ENCODE data around the gene CDHR5. TPM values are rescaled to one million over a fixed set of nuclear protein-coding genes. Genes with fewer than 3 reads are reported as not detected.

The CDHR5 gene, protein sequence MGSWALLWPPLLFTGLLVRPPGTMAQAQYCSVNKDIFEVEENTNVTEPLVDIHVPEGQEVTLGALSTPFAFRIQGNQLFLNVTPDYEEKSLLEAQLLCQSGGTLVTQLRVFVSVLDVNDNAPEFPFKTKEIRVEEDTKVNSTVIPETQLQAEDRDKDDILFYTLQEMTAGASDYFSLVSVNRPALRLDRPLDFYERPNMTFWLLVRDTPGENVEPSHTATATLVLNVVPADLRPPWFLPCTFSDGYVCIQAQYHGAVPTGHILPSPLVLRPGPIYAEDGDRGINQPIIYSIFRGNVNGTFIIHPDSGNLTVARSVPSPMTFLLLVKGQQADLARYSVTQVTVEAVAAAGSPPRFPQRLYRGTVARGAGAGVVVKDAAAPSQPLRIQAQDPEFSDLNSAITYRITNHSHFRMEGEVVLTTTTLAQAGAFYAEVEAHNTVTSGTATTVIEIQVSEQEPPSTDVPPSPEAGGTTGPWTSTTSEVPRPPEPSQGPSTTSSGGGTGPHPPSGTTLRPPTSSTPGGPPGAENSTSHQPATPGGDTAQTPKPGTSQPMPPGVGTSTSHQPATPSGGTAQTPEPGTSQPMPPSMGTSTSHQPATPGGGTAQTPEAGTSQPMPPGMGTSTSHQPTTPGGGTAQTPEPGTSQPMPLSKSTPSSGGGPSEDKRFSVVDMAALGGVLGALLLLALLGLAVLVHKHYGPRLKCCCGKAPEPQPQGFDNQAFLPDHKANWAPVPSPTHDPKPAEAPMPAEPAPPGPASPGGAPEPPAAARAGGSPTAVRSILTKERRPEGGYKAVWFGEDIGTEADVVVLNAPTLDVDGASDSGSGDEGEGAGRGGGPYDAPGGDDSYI
- total RNA-seq = 0.92 TPM in 1 of 2 replicates, not detected in the other

GRCh38 chr11:624705-625635, at the start of gene CDHR5:
TSS of gene CDHR5 (minus strand) at chr11:624955. CDS start at chr11:624902, 53 bp downstream.
- no peaks in the 10 kb centered on the region for H3K36me3 ChIP-seq (ENCODE audit: control insufficient read depth, insufficient read depth, low read length)
- DNase-seq (ENCODE audit: low read depth) = no peak
- no peak for TF ChIP-seq CTCF (IDR thresholded peaks at IDR 0.05; ENCODE audit: insufficient read depth, low read length, poor library complexity, severe bottlenecking)
- H3K27me3 ChIP-seq (ENCODE audit: control insufficient read depth, insufficient read depth, low read length) = peaks cover 52% of the 10 kb centered on the region
- H3K4me3 ChIP-seq (ENCODE audit: low read depth, low read length) = no peak within 1 kb of the TSS

DNA sequence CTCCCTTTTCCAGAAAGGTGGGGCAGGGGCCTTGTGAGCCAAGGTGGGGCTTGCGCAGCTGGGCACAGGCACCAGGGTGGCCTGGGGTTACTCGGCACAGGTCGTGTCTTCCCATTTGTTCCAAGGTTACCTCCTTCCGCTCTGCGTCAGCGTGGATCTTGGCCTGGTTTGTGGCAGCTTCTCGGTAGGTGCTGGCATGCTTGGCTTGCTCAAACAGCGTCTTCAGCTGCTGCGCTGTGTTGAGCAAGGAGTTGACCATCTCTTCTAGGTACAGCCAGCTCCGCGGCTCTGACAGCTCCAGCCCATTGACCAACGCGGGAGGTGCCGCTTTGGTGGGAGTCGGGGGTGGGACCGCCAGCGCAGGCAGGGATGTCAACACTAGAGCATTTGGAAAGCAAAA, 49.7 kb upstream of the CDHR5 start:
- H3K27me3 ChIP-seq (ENCODE audit: control insufficient read depth, insufficient read depth, low read length) = no peaks in the 10 kb centered on the region
- peaks cover 2% of the 10 kb centered on the region for H3K36me3 ChIP-seq (ENCODE audit: control insufficient read depth, insufficient read depth, low read length)
- no peak overlapping the region for H3K4me3 ChIP-seq (ENCODE audit: low read depth, low read length)
- no peak for TF ChIP-seq CTCF (IDR thresholded peaks at IDR 0.05; ENCODE audit: insufficient read depth, low read length, poor library complexity, severe bottlenecking)
- DNase-seq (ENCODE audit: low read depth) = no peak

GRCh38 chr11:673866-674265, 49.1 kb upstream of the CDHR5 start:
- TF ChIP-seq CTCF (IDR thresholded peaks at IDR 0.05; ENCODE audit: insufficient read depth, low read length, poor library complexity, severe bottlenecking) = no peak
- Histone ChIP-seq H3K27me3 (ENCODE audit: control insufficient read depth, insufficient read depth, low read length) (no peaks in the 10 kb centered on the region), H3K36me3 (ENCODE audit: control insufficient read depth, insufficient read depth, low read length) (peaks cover 2% of the 10 kb centered on the region), H3K4me3 (ENCODE audit: low read depth, low read length) (no peak overlapping the region)
- DNase-seq (ENCODE audit: low read depth) = no peak

- no peak for DNase-seq (ENCODE audit: low read depth)
- Histone ChIP-seq H3K27me3 (ENCODE audit: control insufficient read depth, insufficient read depth, low read length) (no peaks in the 10 kb centered on the region), H3K4me3 (ENCODE audit: low read depth, low read length) (no peak overlapping the region), H3K36me3 (ENCODE audit: control insufficient read depth, insufficient read depth, low read length) (peaks cover 4% of the 10 kb centered on the region)
- TF ChIP-seq CTCF (IDR thresholded peaks at IDR 0.05; ENCODE audit: insufficient read depth, low read length, poor library complexity, severe bottlenecking) = no peak
Observed at GRCh38 chr11:665704-666281, 41.0 kb upstream of the CDHR5 start.

GRCh38 chr11:665062-665703, 40.4 kb upstream of the CDHR5 start:
- Histone ChIP-seq H3K27me3 (ENCODE audit: control insufficient read depth, insufficient read depth, low read length) (no peaks in the 10 kb centered on the region), H3K4me3 (ENCODE audit: low read depth, low read length) (no peak overlapping the region), H3K36me3 (ENCODE audit: control insufficient read depth, insufficient read depth, low read length) (peaks cover 4% of the 10 kb centered on the region)
- DNase-seq (ENCODE audit: low read depth) = no peak
- no peak for TF ChIP-seq CTCF (IDR thresholded peaks at IDR 0.05; ENCODE audit: insufficient read depth, low read length, poor library complexity, severe bottlenecking)

Measured in kidney epithelial cell (primary cell).